NB4 (cell line): Measurements from ENCODE around the gene BMPR1B.
"Not testable (repeated sequence)": the region's sequence is repeated elsewhere in the genome, so short reads cannot be mapped to it uniquely, and the experiment has no call there.

Source experiments
- CTCF ChIP-seq: IDR thresholded peaks from one replicate; pipeline ENCODE4 v1.5.1; 2012; ENCODE audit warnings: low read depth, low read length
- POLR2A ChIP-seq: IDR thresholded peaks from 2 replicates; pipeline ENCODE4 v1.6.1; 2011; ENCODE audit warnings: mild to moderate bottlenecking; ENCODE audit not compliant: insufficient read length; ENCODE audit errors: extremely low read depth

- not testable (repeated sequence) for TF ChIP-seq CTCF, POLR2A
These were observed 413.6 kb downstream of the BMPR1B start for GRCh38 chr4:95171377-95171776.
